ENCODE measurements around the gene IGBP1. TPM values are rescaled to one million over a fixed set of nuclear protein-coding genes. Genes with fewer than 3 reads are reported as not detected.

Gene IGBP1
- polyA plus RNA-seq, 1 of the 3 experiments (the other 2 are of a cell fraction), result 49.4 TPM

GRCh38 chrX:70190225-70190624 is 57.0 kb downstream of the IGBP1 start:
- no peak overlapping the region for H3K9ac ChIP-seq
- H3K9me3 ChIP-seq, result no peaks in the 10 kb centered on the region
- H3K27ac ChIP-seq (ENCODE audit: low read depth in 2 of 2, low read length in 1 of 2), result no peak overlapping the region
- no peak overlapping the region for H3K4me2 ChIP-seq
- ChIA-PET POLR2A (no interaction called here), CTCF (no interaction called here)
- no peak overlapping the region for H2AFZ ChIP-seq (ENCODE audit: low read depth)
- no peaks in the 10 kb centered on the region for H3K79me2 ChIP-seq (ENCODE audit: insufficient read depth)
- H3F3A ChIP-seq (replicated peaks; ENCODE audit: insufficient read depth), result no peaks in the 10 kb centered on the region
- H3K27me3 ChIP-seq (ENCODE audit: insufficient read depth), result 0 out of 2 replicates have a peak, but pooled peaks cover 5% of the 10 kb centered on the region
- H3K36me3 ChIP-seq (replicated peaks in 1 of 2; ENCODE audit: control insufficient read depth in 1 of 2, insufficient read depth in 2 of 2, low read length in 1 of 2), result no peaks in the 10 kb centered on the region
- no peak for TF ChIP-seq TEAD4 (IDR thresholded peaks at IDR 0.05; ENCODE audit: borderline replicate concordance, insufficient read depth)
- TF ChIP-seq, protein P1, sequence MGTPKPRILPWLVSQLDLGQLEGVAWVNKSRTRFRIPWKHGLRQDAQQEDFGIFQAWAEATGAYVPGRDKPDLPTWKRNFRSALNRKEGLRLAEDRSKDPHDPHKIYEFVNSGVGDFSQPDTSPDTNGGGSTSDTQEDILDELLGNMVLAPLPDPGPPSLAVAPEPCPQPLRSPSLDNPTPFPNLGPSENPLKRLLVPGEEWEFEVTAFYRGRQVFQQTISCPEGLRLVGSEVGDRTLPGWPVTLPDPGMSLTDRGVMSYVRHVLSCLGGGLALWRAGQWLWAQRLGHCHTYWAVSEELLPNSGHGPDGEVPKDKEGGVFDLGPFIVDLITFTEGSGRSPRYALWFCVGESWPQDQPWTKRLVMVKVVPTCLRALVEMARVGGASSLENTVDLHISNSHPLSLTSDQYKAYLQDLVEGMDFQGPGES (IDR thresholded peaks at IDR 0.05; ENCODE audit: low read depth, low read length), result no peak
- TF ChIP-seq FOSL2 (IDR thresholded peaks at IDR 0.05; ENCODE audit: borderline replicate concordance, low read depth), result no peak
- TF ChIP-seq SMC3 (IDR thresholded peaks at IDR 0.05; ENCODE audit: low read depth, low read length), result no peak
- TF ChIP-seq NRF1 (IDR thresholded peaks at IDR 0.05; ENCODE audit: low read depth, low read length), result no peak
- TF ChIP-seq MEF2A (IDR thresholded peaks at IDR 0.05; ENCODE audit: borderline replicate concordance, low read depth), result no peak
- TF ChIP-seq GATA2 (CRISPR knock-in tag; IDR thresholded peaks at IDR 0.05), result no peak
- TF ChIP-seq EP300 (IDR thresholded peaks at IDR 0.05; ENCODE audit: borderline replicate concordance in 1 of 2, low read depth in 1 of 2, low read length in 1 of 2), result no peak
- TF ChIP-seq USF1 (IDR thresholded peaks at IDR 0.05; ENCODE audit: borderline replicate concordance, low read depth), result no peak
- no peak for TF ChIP-seq RCOR1 (IDR thresholded peaks at IDR 0.05; ENCODE audit: low read length)
- TF ChIP-seq, protein P2, sequence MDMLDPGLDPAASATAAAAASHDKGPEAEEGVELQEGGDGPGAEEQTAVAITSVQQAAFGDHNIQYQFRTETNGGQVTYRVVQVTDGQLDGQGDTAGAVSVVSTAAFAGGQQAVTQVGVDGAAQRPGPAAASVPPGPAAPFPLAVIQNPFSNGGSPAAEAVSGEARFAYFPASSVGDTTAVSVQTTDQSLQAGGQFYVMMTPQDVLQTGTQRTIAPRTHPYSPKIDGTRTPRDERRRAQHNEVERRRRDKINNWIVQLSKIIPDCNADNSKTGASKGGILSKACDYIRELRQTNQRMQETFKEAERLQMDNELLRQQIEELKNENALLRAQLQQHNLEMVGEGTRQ (IDR thresholded peaks at IDR 0.05; ENCODE audit: borderline replicate concordance, low read depth, low read length), result no peak
- TF ChIP-seq RFX5 (IDR thresholded peaks at IDR 0.05; ENCODE audit: low read length), result no peak
- TF ChIP-seq JUND (IDR thresholded peaks at IDR 0.05), result no peak
- no peak for TF ChIP-seq TCF12 (IDR thresholded peaks at IDR 0.05)
- no peaks in the 10 kb centered on the region for H3K4me1 ChIP-seq (ENCODE audit: control insufficient read depth in 1 of 2, insufficient read depth in 2 of 2, low read depth in 1 of 2, low read length in 1 of 2)
- H3K9me2 ChIP-seq, result no peaks in the 10 kb centered on the region
- no peaks in the 10 kb centered on the region for H4K20me1 ChIP-seq (ENCODE audit: insufficient read depth)
- H3K4me3 ChIP-seq (ENCODE audit: low read depth in 2 of 2, low read length in 1 of 2), result no peak overlapping the region
- DNase-seq, result no peak

- CTCF ChIA-PET, result interaction anchor here (0.7 to 1.4 kb wide), 6 partner anchors 14 to 468 kb away, joined by 3 to 4 read pairs (median 3); no protein-coding TSS in a partner anchor
- peak overlapping the region; percentile 36; the same call in 1 of the 2 replicates for H2AFZ ChIP-seq (ENCODE audit: low read depth)
- POLR2A ChIA-PET, result interaction anchor here (0.5 kb wide), 1 partner anchor 9 kb away, joined by 3 read pairs; no protein-coding TSS in a partner anchor
- no peaks in the 10 kb centered on the region for H3K9me2 ChIP-seq
- no peaks in the 10 kb centered on the region for H3K9me3 ChIP-seq
- H4K20me1 ChIP-seq (ENCODE audit: insufficient read depth), result no peaks in the 10 kb centered on the region
- TF ChIP-seq EP300 (IDR thresholded peaks at IDR 0.05; ENCODE audit: borderline replicate concordance in 1 of 2, low read depth in 1 of 2, low read length in 1 of 2) (no peak), MEF2A (IDR thresholded peaks at IDR 0.05; ENCODE audit: borderline replicate concordance, low read depth) (no peak), SMC3 (IDR thresholded peaks at IDR 0.05; ENCODE audit: low read depth, low read length) (peak; percentile 46), RAD21 (IDR thresholded peaks at IDR 0.05; ENCODE audit: low read length) (peak; percentile 63), TAF1 (IDR thresholded peaks at IDR 0.05; ENCODE audit: borderline replicate concordance, low read depth, low read length) (no peak)
- TF ChIP-seq, protein P3, sequence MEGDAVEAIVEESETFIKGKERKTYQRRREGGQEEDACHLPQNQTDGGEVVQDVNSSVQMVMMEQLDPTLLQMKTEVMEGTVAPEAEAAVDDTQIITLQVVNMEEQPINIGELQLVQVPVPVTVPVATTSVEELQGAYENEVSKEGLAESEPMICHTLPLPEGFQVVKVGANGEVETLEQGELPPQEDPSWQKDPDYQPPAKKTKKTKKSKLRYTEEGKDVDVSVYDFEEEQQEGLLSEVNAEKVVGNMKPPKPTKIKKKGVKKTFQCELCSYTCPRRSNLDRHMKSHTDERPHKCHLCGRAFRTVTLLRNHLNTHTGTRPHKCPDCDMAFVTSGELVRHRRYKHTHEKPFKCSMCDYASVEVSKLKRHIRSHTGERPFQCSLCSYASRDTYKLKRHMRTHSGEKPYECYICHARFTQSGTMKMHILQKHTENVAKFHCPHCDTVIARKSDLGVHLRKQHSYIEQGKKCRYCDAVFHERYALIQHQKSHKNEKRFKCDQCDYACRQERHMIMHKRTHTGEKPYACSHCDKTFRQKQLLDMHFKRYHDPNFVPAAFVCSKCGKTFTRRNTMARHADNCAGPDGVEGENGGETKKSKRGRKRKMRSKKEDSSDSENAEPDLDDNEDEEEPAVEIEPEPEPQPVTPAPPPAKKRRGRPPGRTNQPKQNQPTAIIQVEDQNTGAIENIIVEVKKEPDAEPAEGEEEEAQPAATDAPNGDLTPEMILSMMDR (IDR thresholded peaks at IDR 0.05), result peak; percentile 70
- no peaks in the 10 kb centered on the region for H3K36me3 ChIP-seq (replicated peaks in 1 of 2; ENCODE audit: control insufficient read depth in 1 of 2, insufficient read depth in 2 of 2, low read length in 1 of 2)
- H3K27ac ChIP-seq (ENCODE audit: low read depth in 2 of 2, low read length in 1 of 2), result no peak overlapping the region
- no peak overlapping the region for H3K9ac ChIP-seq
- H3K27me3 ChIP-seq (ENCODE audit: insufficient read depth), result peaks cover 18% of the 10 kb centered on the region
- peak; percentile 42 for DNase-seq
- no peaks in the 10 kb centered on the region for H3K79me2 ChIP-seq (ENCODE audit: insufficient read depth)
- H3F3A ChIP-seq (replicated peaks; ENCODE audit: insufficient read depth), result no peaks in the 10 kb centered on the region
- WGBS (ENCODE audit: low lambda C conversion rate), result 3% methylated on average over 12 of the region's 12 CpGs
- no peaks in the 10 kb centered on the region for H3K4me1 ChIP-seq (ENCODE audit: control insufficient read depth in 1 of 2, insufficient read depth in 2 of 2, low read depth in 1 of 2, low read length in 1 of 2)
- H3K4me3 ChIP-seq (ENCODE audit: low read depth in 2 of 2, low read length in 1 of 2), result no peak overlapping the region
- H3K4me2 ChIP-seq, result no peak overlapping the region
These were observed 63.9 kb downstream of the IGBP1 start for GRCh38 chrX:70196961-70197720.
